HCT116 (cell line): ENCODE measurements around the gene RRAS2. TPM values are rescaled to one million over a fixed set of nuclear protein-coding genes. Genes with fewer than 3 reads are reported as not detected.

Source experiments
- ATAC-seq: fragments of 200-7000 bp; cut with Tn5 transposase; 2 replicates; pipeline ENCODE4 v1.9.1; 2020; ENCODE audit warnings: mild to moderate bottlenecking, moderate library complexity
- BruUV-seq: library from RNA; stranded (reverse); fragments of 400-500 nt; replicated peaks from 2 replicates; lab custom pipeline; 2021; lab: Mats Ljungman, UMichigan
- CTCF ChIA-PET: fragments of 300-600 bp; sonication (Branson Sonifier 250); formaldehyde crosslinking; loops from one replicate; lab custom pipeline; 2021; ENCODE audit warnings: antibody characterized with exemption; lab: Charles Lee
- POLR2A ChIA-PET: fragments of 300-600, 350-600 bp; sonication (Branson Sonifier 250); formaldehyde crosslinking; loops from one replicate; lab custom pipeline; 2021; ENCODE audit warnings: antibody characterized with exemption; lab: Charles Lee
- RAD21 ChIA-PET, 2 experiments: fragments of 300-600 bp; sonication (Branson Sonifier 250); formaldehyde crosslinking; loops; one replicate each; lab custom pipeline; 2023; ENCODE audit warnings: low total read pairs in 2 of 2; ENCODE audit not compliant: uncharacterized antibody in 2 of 2, unreplicated experiment in 2 of 2, low non-redundant PET in 1 of 2; lab: Charles Lee
- DNase-seq: peaks from one replicate; pipeline ENCODE4 v3.0.0-alpha.2; 2010; ENCODE audit warnings: low read depth, low spot score
- H2AFZ ChIP-seq: fragments of 200-600 bp; shearing (Covaris generic), sonication (generic); 2 replicates; pipeline ENCODE4 v1.6.1; 2017; ENCODE audit warnings: low read depth, mixed run types, mixed read lengths, antibody characterized with exemption, low read length; ENCODE audit not compliant: poor library complexity, severe bottlenecking
- H3K27ac ChIP-seq: 2 replicates; pipeline ENCODE4 v1.5.1; 2012; ENCODE audit warnings: low read depth, low read length
- H3K27me3 ChIP-seq: fragments of 200-600 bp; sonication (generic); 2 replicates; pipeline ENCODE4 v1.6.1; 2016; ENCODE audit warnings: mixed run types, low read length, mixed read lengths; ENCODE audit not compliant: insufficient read depth
- H3K36me3 ChIP-seq, 2 experiments: fragments of 200-500 bp in 1 of 2; fragments of 200-600 bp in 1 of 2; sonication (Bioruptor generic) in 1 of 2; sonication (generic) in 1 of 2; 2 replicates each; pipeline versions ENCODE4 v1.5.1 to v1.6.1; 2014 to 2016; ENCODE audit warnings: low read length in 2 of 2, inconsistent platforms in 1 of 2, mixed read lengths in 1 of 2, mixed run types in 1 of 2; ENCODE audit not compliant: insufficient read depth in 2 of 2, control insufficient read depth in 1 of 2
- H3K4me1 ChIP-seq, 2 experiments: fragments of 200-600 bp in 1 of 2; sonication (generic) in 1 of 2; 2 replicates each; pipeline versions ENCODE4 v1.5.1 to v1.6.1; 2012 to 2017; ENCODE audit warnings: low read length in 2 of 2, inconsistent platforms in 1 of 2, mild to moderate bottlenecking in 1 of 2, mixed read lengths in 1 of 2, mixed run types in 1 of 2, moderate library complexity in 1 of 2; ENCODE audit not compliant: insufficient read depth in 2 of 2, control insufficient read depth in 1 of 2
- H3K4me2 ChIP-seq: fragments of 200-600 bp; sonication (generic); 2 replicates; pipeline ENCODE4 v1.6.1; 2017; ENCODE audit warnings: mixed run types, low read length, mixed read lengths
- H3K4me3 ChIP-seq, 2 experiments: fragments of 200-600 bp in 1 of 2; sonication (generic) in 1 of 2; replicated peaks in 1 of 2; 2 replicates each; pipeline ENCODE4 v1.5.1; 2011 to 2016; ENCODE audit warnings: low read length in 2 of 2, control low read depth in 1 of 2, low read depth in 1 of 2, mild to moderate bottlenecking in 1 of 2, mixed read lengths in 1 of 2, mixed run types in 1 of 2
- H3K79me2 ChIP-seq: fragments of 200-600 bp; sonication (generic); 2 replicates; pipeline ENCODE4 v1.6.1; 2017; ENCODE audit warnings: mild to moderate bottlenecking, mixed run types, low read length, moderate library complexity, mixed read lengths; ENCODE audit not compliant: insufficient read depth
- H3K9ac ChIP-seq: fragments of 200-600 bp; sonication (generic); 2 replicates; pipeline ENCODE4 v1.6.1; 2016; ENCODE audit warnings: low read length, mixed read lengths
- H3K9me2 ChIP-seq: fragments of 200-600 bp; sonication (generic), shearing (Covaris generic); 2 replicates; pipeline ENCODE4 v1.6.1; 2017; ENCODE audit warnings: mixed run types, mild to moderate bottlenecking, moderate library complexity; ENCODE audit not compliant: insufficient read depth
- H3K9me3 ChIP-seq, 2 experiments: fragments of 200-500 bp in 1 of 2; fragments of 200-600 bp in 1 of 2; sonication (Bioruptor generic) in 1 of 2; sonication (generic) in 1 of 2; 2 replicates each; pipeline ENCODE4 v1.6.1; 2014 to 2017; ENCODE audit warnings: low read length in 2 of 2, mixed read lengths in 2 of 2, inconsistent platforms in 1 of 2, low read depth in 1 of 2, mild to moderate bottlenecking in 1 of 2, mixed run types in 1 of 2, moderate library complexity in 1 of 2; ENCODE audit not compliant: control insufficient read depth in 1 of 2, insufficient read depth in 1 of 2
- H4K20me1 ChIP-seq: fragments of 200-600 bp; sonication (generic), shearing (Covaris generic); 2 replicates; pipeline ENCODE4 v1.6.1; 2017; ENCODE audit warnings: mixed run types, mild to moderate bottlenecking, moderate library complexity; ENCODE audit not compliant: insufficient read depth
- CBX3 ChIP-seq: IDR thresholded peaks from 2 replicates; pipeline ENCODE4 v1.6.1; 2012; ENCODE audit warnings: low read depth
- CEBPB ChIP-seq: IDR thresholded peaks from 2 replicates; pipeline ENCODE4 v1.6.1; 2012; ENCODE audit warnings: low read depth
- ELF1 ChIP-seq: IDR thresholded peaks from 2 replicates; pipeline ENCODE4 v1.6.1; 2012; ENCODE audit warnings: low read depth, borderline replicate concordance
- EZH2 ChIP-seq: fragments of 200-600 bp; sonication (generic); IDR thresholded peaks from 2 replicates; pipeline ENCODE4 v1.6.1; 2017; ENCODE audit warnings: antibody characterized with exemption, mixed run types
- FOSL1 ChIP-seq: IDR thresholded peaks from 2 replicates; pipeline ENCODE4 v1.6.1; 2012; ENCODE audit warnings: low read depth
- JUND ChIP-seq: IDR thresholded peaks from 2 replicates; pipeline ENCODE4 v1.6.1; 2012
- POLR2A ChIP-seq: IDR thresholded peaks from 2 replicates; pipeline ENCODE4 v1.7.0; 2011; ENCODE audit warnings: borderline replicate concordance; ENCODE audit not compliant: insufficient read depth, insufficient read length; ENCODE audit errors: extremely low read depth
- REST ChIP-seq: IDR thresholded peaks from 2 replicates; pipeline ENCODE4 v1.6.1; 2012; ENCODE audit warnings: low read depth
- SP1 ChIP-seq: IDR thresholded peaks from 2 replicates; pipeline ENCODE4 v1.6.1; 2012; ENCODE audit warnings: low read depth
- YY1 ChIP-seq: IDR thresholded peaks from 2 replicates; pipeline ENCODE4 v1.6.1; 2011; ENCODE audit warnings: low read length, low read depth, moderate library complexity, mild to moderate bottlenecking; ENCODE audit not compliant: insufficient replicate concordance; ENCODE audit errors: extremely low read depth
- intact Hi-C: fragments of 100-400 bp; cut with micrococcal nuclease; formaldehyde crosslinking; loops from 2 replicates; pipeline ENCODE4 v1.10.0; 2022
- total RNA-seq: library from RNA; stranded (reverse); gene quantifications from one replicate; pipeline ENCODE4 v1.2.1, GENCODE V29; 2021; ENCODE audit not compliant: unreplicated experiment
- TF ChIP-seq, protein P1 (sequence below): IDR thresholded peaks from 2 replicates; pipeline ENCODE4 v1.6.1; 2012
- TF ChIP-seq, protein P2 (sequence below): IDR thresholded peaks from 2 replicates; pipeline ENCODE4 v1.6.1; 2011; ENCODE audit warnings: mild to moderate bottlenecking, low read length, moderate library complexity; ENCODE audit not compliant: insufficient replicate concordance; ENCODE audit errors: extremely low read depth

The RRAS2 gene
- total RNA-seq, 1 experiment from 2014 or later: 54.5 TPM

DNA sequence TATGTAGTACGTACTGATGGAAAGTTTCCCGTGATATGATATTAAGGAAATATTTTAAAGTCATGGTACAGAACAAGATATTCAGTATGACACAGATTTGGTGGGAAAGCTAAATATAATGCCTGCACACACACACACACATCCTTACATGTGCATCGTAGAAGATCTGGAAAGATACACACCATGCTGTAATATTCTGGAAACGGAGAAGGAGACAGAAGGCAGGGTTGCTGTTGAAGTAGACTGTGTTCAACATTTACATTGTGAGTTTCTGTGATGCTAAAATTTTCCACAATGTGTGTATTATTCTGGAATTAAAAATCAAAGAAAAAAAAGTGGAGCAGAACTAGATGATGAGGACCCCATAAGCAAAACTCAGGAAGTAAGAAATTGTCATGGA is 118.0 kb downstream of the RRAS2 start:
- no peak for DNase-seq
- peaks cover 29% of the 10 kb centered on the region for H3K27me3 ChIP-seq
- TF ChIP-seq CEBPB (no peak), JUND (no peak), SP1 (no peak), POLR2A (no peak), YY1 (no peak), EZH2 (no peak), ELF1 (no peak), REST (no peak), FOSL1 (no peak), CBX3 (no peak)
- TF ChIP-seq, protein P1, sequence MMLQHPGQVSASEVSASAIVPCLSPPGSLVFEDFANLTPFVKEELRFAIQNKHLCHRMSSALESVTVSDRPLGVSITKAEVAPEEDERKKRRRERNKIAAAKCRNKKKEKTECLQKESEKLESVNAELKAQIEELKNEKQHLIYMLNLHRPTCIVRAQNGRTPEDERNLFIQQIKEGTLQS: no peak
- TF ChIP-seq, protein P2, sequence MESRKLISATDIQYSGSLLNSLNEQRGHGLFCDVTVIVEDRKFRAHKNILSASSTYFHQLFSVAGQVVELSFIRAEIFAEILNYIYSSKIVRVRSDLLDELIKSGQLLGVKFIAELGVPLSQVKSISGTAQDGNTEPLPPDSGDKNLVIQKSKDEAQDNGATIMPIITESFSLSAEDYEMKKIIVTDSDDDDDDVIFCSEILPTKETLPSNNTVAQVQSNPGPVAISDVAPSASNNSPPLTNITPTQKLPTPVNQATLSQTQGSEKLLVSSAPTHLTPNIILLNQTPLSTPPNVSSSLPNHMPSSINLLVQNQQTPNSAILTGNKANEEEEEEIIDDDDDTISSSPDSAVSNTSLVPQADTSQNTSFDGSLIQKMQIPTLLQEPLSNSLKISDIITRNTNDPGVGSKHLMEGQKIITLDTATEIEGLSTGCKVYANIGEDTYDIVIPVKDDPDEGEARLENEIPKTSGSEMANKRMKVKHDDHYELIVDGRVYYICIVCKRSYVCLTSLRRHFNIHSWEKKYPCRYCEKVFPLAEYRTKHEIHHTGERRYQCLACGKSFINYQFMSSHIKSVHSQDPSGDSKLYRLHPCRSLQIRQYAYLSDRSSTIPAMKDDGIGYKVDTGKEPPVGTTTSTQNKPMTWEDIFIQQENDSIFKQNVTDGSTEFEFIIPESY: no peak
- TF ChIP-seq, all 23 proteins: peak for 0
- BruUV-seq: no TSS peak
- Histone ChIP-seq H4K20me1 (no peaks in the 10 kb centered on the region), H3K9me2 (no peaks in the 10 kb centered on the region), H3K36me3 (no peaks in the 10 kb centered on the region), H3K79me2 (no peaks in the 10 kb centered on the region), H3K4me2 (no peak overlapping the region), H3K4me3 (no peak overlapping the region), H3K9me3 (no peaks in the 10 kb centered on the region), H3K4me1 (no peaks in the 10 kb centered on the region), H3K9ac (no peak overlapping the region), H3K27ac (no peak overlapping the region), H2AFZ (no peak overlapping the region)
- CTCF ChIA-PET: no interaction called here
- POLR2A ChIA-PET: no interaction called here
- RAD21 ChIA-PET: no interaction called here
- ATAC-seq: no peak
- intact Hi-C loops: loop anchor here (10.0 kb wide), 1 partner anchor 886 kb away; no protein-coding TSS in a partner anchor
